GM12891 (cell line): ENCODE results near the gene NFU1.

ENCODE experiments used
- POLR2A ChIP-seq: IDR thresholded peaks from 2 replicates; pipeline ENCODE4 v1.6.1; 2011; ENCODE audit warnings: low read depth, low read length, control low read depth
- POLR2AphosphoS5 ChIP-seq: IDR thresholded peaks from 2 replicates; pipeline ENCODE4 v1.6.1; 2011; ENCODE audit warnings: low read depth, low read length, control low read depth

DNA sequence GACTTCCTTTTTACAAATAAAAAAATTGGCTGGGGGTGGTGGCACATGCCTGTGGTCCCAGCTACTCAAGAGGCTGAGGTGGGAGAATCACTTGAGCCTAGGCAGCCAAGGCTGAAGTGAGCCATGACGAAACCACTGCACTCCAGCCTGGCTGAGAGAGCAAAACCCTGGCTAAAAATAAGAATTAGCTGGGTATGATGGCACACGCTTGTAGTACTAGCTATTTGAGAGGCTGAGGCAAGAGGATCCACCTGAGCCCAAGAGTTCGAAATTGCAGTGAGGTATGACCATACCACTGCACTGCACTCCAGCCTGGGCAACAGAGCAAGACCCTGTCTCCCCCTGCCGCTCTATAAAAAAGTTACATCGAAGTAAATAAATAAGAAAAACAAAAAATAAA is 83.9 kb downstream of the NFU1 start:
- TF ChIP-seq POLR2A (no peak), POLR2AphosphoS5 (no peak)
